HepG2 (cell line): ENCODE data around the gene CYB561.

ENCODE experiments used
- CTCF ChIP-seq: sonication (generic); formaldehyde crosslinking; IDR thresholded peaks from 2 replicates; pipeline ENCODE4 v1.5.0; 2020; ENCODE audit warnings: mild to moderate bottlenecking, missing genetic modification reagents, moderate library complexity
- ELF4 ChIP-seq: sonication (generic); formaldehyde crosslinking; IDR thresholded peaks from 2 replicates; pipeline ENCODE4 v1.5.0; 2020; ENCODE audit warnings: missing genetic modification reagents, mild to moderate bottlenecking, moderate library complexity, borderline replicate concordance
- FOSL1 ChIP-seq: sonication (generic); formaldehyde crosslinking; IDR thresholded peaks from 2 replicates; pipeline ENCODE4 v1.9.0; 2021; ENCODE audit warnings: missing genetic modification reagents, borderline replicate concordance
- HDAC2 ChIP-seq: sonication (generic); formaldehyde crosslinking; IDR thresholded peaks from 2 replicates; pipeline ENCODE4 v1.4.0; 2020; ENCODE audit warnings: missing genetic modification reagents
- HNRNPK ChIP-seq: fragments of 200-400 bp; formaldehyde crosslinking; IDR thresholded peaks from 2 replicates; pipeline ENCODE4 v1.6.1; 2018; ENCODE audit warnings: low read length, low read depth, moderate library complexity, mild to moderate bottlenecking; ENCODE audit not compliant: poor library complexity, severe bottlenecking
- IKZF1 ChIP-seq: fragments of 450-650 bp; IDR thresholded peaks from 2 replicates; pipeline ENCODE4 v1.7.1; 2016
- MAZ ChIP-seq, 2 experiments: sonication (generic) in 1 of 2; formaldehyde crosslinking in 1 of 2; IDR thresholded peaks; 2 replicates each; pipeline versions ENCODE4 v1.5.0 to v1.6.1; 2012 to 2020; ENCODE audit warnings: low read depth in 2 of 2, mild to moderate bottlenecking in 2 of 2, borderline replicate concordance in 1 of 2, improper control_type of control experiment in 1 of 2, low read length in 1 of 2, missing genetic modification reagents in 1 of 2, moderate library complexity in 1 of 2
- PHF5A ChIP-seq: IDR thresholded peaks from one replicate; pipeline ENCODE4 v1.6.1; 2018; ENCODE audit warnings: low read depth, missing genetic modification reagents; ENCODE audit not compliant: unreplicated experiment
- POLR2AphosphoS5 ChIP-seq: IDR thresholded peaks from 2 replicates; pipeline ENCODE4 v1.6.1; 2012; ENCODE audit warnings: low read depth, low read length
- TAF1 ChIP-seq: sonication (generic); formaldehyde crosslinking; IDR thresholded peaks from 2 replicates; pipeline ENCODE4 v1.4.0; 2020; ENCODE audit warnings: missing genetic modification reagents
- XRCC5 ChIP-seq: fragments of 200-400 bp; formaldehyde crosslinking; optimal IDR thresholded peaks from 2 replicates; pipeline ENCODE3; 2017; ENCODE audit warnings: mild to moderate bottlenecking, low read length
- ZNF549 ChIP-seq: sonication (generic); formaldehyde crosslinking; IDR thresholded peaks from 2 replicates; pipeline ENCODE4 v1.5.0; 2020; ENCODE audit warnings: missing genetic modification reagents
- ZNF552 ChIP-seq: sonication (generic); formaldehyde crosslinking; IDR thresholded peaks from 2 replicates; pipeline ENCODE4 v1.9.0; 2022; ENCODE audit warnings: missing genetic modification reagents, mild to moderate bottlenecking, borderline replicate concordance
- TF ChIP-seq, protein P1 (sequence below): sonication (generic); formaldehyde crosslinking; IDR thresholded peaks from 2 replicates; pipeline ENCODE4 v1.5.0; 2020; ENCODE audit warnings: missing genetic modification reagents

DNA sequence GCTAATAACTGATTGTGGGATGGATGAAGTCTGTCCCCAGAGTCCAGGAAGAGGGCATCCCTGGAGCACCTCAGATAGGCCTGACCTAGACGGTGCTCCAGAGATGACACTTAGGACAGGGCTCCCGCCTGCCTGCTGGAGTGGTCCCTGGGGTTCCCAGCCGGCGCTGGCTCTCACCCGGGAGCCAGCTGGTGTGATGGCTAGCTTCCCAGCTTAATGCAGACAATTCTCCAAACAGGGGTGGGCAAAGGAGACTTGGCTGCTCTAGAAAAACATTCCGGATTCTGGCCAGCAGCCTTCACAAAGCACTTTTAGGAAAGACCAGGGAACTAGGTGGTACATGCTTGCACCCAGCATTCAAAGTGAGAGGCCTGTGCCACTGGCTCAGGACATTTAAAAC, 49.4 kb upstream of the CYB561 start:
- TF ChIP-seq ZNF549 (CRISPR knock-in tag) (no peak), CTCF (CRISPR knock-in tag) (no peak), POLR2AphosphoS5 (no peak), FOSL1 (no peak), ELF4 (CRISPR knock-in tag) (no peak), TAF1 (CRISPR knock-in tag) (no peak), ZNF552 (CRISPR knock-in tag) (no peak), PHF5A (CRISPR knock-in tag) (no peak), IKZF1 (no peak), HDAC2 (CRISPR knock-in tag) (no peak), XRCC5 (no peak), HNRNPK (no peak), MAZ (IDR thresholded peaks at IDR 0.05; ENCODE audit: borderline replicate concordance, low read depth, low read length) (no peak), MAZ (CRISPR knock-in tag; IDR thresholded peaks at IDR 0.05; ENCODE audit: low read depth) (no peak)
- TF ChIP-seq, protein P1, sequence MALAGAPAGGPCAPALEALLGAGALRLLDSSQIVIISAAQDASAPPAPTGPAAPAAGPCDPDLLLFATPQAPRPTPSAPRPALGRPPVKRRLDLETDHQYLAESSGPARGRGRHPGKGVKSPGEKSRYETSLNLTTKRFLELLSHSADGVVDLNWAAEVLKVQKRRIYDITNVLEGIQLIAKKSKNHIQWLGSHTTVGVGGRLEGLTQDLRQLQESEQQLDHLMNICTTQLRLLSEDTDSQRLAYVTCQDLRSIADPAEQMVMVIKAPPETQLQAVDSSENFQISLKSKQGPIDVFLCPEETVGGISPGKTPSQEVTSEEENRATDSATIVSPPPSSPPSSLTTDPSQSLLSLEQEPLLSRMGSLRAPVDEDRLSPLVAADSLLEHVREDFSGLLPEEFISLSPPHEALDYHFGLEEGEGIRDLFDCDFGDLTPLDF (CRISPR knock-in tag) = no peak
